Fibroblast of lung (primary cell): Measurements from ENCODE around the gene SMNDC1. TPM values are rescaled to one million over a fixed set of nuclear protein-coding genes. Genes with fewer than 3 reads are reported as not detected.

Experiments used
- DNase-seq, 2 donors: peaks; one replicate each; pipeline versions ENCODE4 v3.0.0 to v3.0.0-alpha.2; 2010; ENCODE audit warnings: low read depth in 2 of 2
- H2AFZ ChIP-seq: 2 replicates; pipeline ENCODE4 v1.5.1; 2012; ENCODE audit warnings: low read length, control low read depth, inconsistent platforms
- H3K27ac ChIP-seq: 2 replicates; pipeline ENCODE4 v1.5.1; 2011; ENCODE audit warnings: low read length, control low read depth; ENCODE audit not compliant: insufficient read depth
- H3K27me3 ChIP-seq: 2 replicates; pipeline ENCODE4 v1.5.1; 2011; ENCODE audit warnings: mild to moderate bottlenecking, low read length; ENCODE audit not compliant: control insufficient read depth, insufficient read depth
- H3K36me3 ChIP-seq: 2 replicates; pipeline ENCODE4 v1.5.1; 2011; ENCODE audit warnings: low read length; ENCODE audit not compliant: control insufficient read depth, insufficient read depth
- H3K4me1 ChIP-seq: 2 replicates; pipeline ENCODE4 v1.5.1; 2011; ENCODE audit warnings: low read length; ENCODE audit not compliant: control insufficient read depth, insufficient read depth; ENCODE audit errors: extremely low read depth
- H3K4me2 ChIP-seq: 2 replicates; pipeline ENCODE4 v1.5.1; 2011; ENCODE audit warnings: low read length, control low read depth; ENCODE audit not compliant: insufficient read depth; ENCODE audit errors: extremely low read depth
- H3K4me3 ChIP-seq, 4 experiments: fragments of 200-600 bp in 1 of 4; sonication (generic) in 1 of 4; replicated peaks in 1 of 4; 2 replicates each; pipeline ENCODE4 v1.5.1; 2011 to 2016; ENCODE audit warnings: low read length in 4 of 4, low read depth in 3 of 4, mild to moderate bottlenecking in 3 of 4, control low read depth in 2 of 4, inconsistent platforms in 1 of 4, mixed read lengths in 1 of 4; ENCODE audit not compliant: insufficient read depth in 1 of 4; ENCODE audit errors: control extremely low read depth in 1 of 4
- H3K79me2 ChIP-seq: 2 replicates; pipeline ENCODE4 v1.5.1; 2012; ENCODE audit warnings: mild to moderate bottlenecking, low read length, inconsistent platforms; ENCODE audit not compliant: control insufficient read depth, insufficient read depth
- H3K9ac ChIP-seq: 2 replicates; pipeline ENCODE4 v1.5.1; 2011; ENCODE audit warnings: mild to moderate bottlenecking, low read length, control low read depth; ENCODE audit not compliant: insufficient read depth
- H3K9me3 ChIP-seq: 2 replicates; pipeline ENCODE4 v1.5.1; 2012; ENCODE audit warnings: low read depth, low read length; ENCODE audit not compliant: control insufficient read depth, insufficient read depth
- H4K20me1 ChIP-seq: 2 replicates; pipeline ENCODE4 v1.5.1; 2011; ENCODE audit warnings: low read length; ENCODE audit not compliant: control insufficient read depth, insufficient read depth; ENCODE audit errors: extremely low read depth
- EZH2 ChIP-seq: IDR thresholded peaks from 2 replicates; pipeline ENCODE4 v1.5.1; 2012; ENCODE audit warnings: low read length, control low read depth, mild to moderate bottlenecking; ENCODE audit errors: missing control alignments
- polyA plus RNA-seq, 2 donors: library from polyadenylated mRNA; depleted of rRNA in 1 of 2; stranded (reverse) in 1 of 2; unstranded in 1 of 2; fragments of >200 nt; gene quantifications; 2 replicates each; pipeline ENCODE4 v1.2.1, GENCODE V29; 2011 to 2012; ENCODE audit warnings: missing spikeins in 1 of 2
- total RNA-seq: library from RNA; depleted of rRNA; stranded (reverse); fragments of >200 nt; gene quantifications from 2 replicates; pipeline ENCODE4 v1.2.1, GENCODE V29; 2014
- TF ChIP-seq, protein P1 (sequence below), 2 donors: IDR thresholded peaks in 1 of 2; conservative IDR thresholded peaks in 1 of 2; 1 replicate in 1 of 2; 2 replicates in 1 of 2; pipeline ENCODE4 v1.5.1; 2011 to 2012; ENCODE audit warnings: low read length in 2 of 2, control low read depth in 1 of 2, inconsistent platforms in 1 of 2, low read depth in 1 of 2, mild to moderate bottlenecking in 1 of 2

Gene SMNDC1
- total and polyA plus RNA-seq, 2 donors (not counting 1 experiment from before 2014, with no cell fraction given), result 8.9 to 19.4 TPM

DNA sequence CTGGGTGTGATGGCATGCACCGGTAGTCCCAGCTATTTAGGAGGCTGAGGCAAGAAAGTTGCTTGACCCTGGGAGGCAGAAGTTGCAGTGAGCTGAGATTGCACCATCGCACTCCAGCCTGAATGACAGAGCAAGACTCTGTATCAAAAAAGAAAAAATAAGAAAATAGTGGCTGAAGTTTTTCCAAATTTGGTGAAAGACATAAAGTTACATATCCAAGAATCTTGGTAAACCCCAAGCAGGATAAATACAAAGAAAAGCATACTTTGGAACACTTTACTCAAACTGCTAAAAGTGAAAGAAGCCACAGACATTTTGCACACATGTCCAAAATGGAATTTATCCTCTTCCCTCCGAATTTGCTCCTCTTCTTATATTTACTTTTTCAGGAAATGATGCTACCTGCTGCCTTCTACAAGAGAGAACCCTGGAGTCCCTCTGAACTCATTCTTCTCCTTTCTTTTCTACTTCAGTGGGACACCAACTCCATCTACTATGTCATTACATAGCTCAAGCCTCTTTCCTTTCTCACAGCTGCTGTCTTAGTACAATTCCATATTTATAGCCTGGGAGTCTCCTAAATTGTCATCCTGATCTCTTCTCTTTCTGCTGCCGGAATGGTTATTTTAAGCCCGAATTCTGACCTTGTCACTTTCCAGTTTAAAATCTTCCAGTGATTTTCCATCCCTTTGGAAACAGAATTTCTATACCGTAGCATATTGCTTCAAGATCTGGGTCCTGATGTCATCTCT, 17.3 kb upstream of the SMNDC1 start:
- no peaks in the 10 kb centered on the region for H3K9me3 ChIP-seq
- no peak for DNase-seq
- no peak overlapping the region for H3K4me3 ChIP-seq
- H3K79me2 ChIP-seq, result no peaks in the 10 kb centered on the region
- H3K36me3 ChIP-seq, result no peaks in the 10 kb centered on the region
- TF ChIP-seq, protein P1, sequence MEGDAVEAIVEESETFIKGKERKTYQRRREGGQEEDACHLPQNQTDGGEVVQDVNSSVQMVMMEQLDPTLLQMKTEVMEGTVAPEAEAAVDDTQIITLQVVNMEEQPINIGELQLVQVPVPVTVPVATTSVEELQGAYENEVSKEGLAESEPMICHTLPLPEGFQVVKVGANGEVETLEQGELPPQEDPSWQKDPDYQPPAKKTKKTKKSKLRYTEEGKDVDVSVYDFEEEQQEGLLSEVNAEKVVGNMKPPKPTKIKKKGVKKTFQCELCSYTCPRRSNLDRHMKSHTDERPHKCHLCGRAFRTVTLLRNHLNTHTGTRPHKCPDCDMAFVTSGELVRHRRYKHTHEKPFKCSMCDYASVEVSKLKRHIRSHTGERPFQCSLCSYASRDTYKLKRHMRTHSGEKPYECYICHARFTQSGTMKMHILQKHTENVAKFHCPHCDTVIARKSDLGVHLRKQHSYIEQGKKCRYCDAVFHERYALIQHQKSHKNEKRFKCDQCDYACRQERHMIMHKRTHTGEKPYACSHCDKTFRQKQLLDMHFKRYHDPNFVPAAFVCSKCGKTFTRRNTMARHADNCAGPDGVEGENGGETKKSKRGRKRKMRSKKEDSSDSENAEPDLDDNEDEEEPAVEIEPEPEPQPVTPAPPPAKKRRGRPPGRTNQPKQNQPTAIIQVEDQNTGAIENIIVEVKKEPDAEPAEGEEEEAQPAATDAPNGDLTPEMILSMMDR (conservative IDR thresholded peaks at IDR 0.05 in 1 of 2, IDR thresholded peaks at IDR 0.05 in 1 of 2; ENCODE audit: low read depth in 1 of 2, low read length in 2 of 2), result no peak
- TF ChIP-seq EZH2, result no peak
- H3K4me2 ChIP-seq, result no peak overlapping the region
- no peak overlapping the region for H3K27ac ChIP-seq
- H2AFZ ChIP-seq, result no peak overlapping the region
- H3K9ac ChIP-seq, result no peak overlapping the region
- H3K4me1 ChIP-seq, result peaks cover 15% of the 10 kb centered on the region
- no peaks in the 10 kb centered on the region for H4K20me1 ChIP-seq
- H3K27me3 ChIP-seq, result no peaks in the 10 kb centered on the region

DNA sequence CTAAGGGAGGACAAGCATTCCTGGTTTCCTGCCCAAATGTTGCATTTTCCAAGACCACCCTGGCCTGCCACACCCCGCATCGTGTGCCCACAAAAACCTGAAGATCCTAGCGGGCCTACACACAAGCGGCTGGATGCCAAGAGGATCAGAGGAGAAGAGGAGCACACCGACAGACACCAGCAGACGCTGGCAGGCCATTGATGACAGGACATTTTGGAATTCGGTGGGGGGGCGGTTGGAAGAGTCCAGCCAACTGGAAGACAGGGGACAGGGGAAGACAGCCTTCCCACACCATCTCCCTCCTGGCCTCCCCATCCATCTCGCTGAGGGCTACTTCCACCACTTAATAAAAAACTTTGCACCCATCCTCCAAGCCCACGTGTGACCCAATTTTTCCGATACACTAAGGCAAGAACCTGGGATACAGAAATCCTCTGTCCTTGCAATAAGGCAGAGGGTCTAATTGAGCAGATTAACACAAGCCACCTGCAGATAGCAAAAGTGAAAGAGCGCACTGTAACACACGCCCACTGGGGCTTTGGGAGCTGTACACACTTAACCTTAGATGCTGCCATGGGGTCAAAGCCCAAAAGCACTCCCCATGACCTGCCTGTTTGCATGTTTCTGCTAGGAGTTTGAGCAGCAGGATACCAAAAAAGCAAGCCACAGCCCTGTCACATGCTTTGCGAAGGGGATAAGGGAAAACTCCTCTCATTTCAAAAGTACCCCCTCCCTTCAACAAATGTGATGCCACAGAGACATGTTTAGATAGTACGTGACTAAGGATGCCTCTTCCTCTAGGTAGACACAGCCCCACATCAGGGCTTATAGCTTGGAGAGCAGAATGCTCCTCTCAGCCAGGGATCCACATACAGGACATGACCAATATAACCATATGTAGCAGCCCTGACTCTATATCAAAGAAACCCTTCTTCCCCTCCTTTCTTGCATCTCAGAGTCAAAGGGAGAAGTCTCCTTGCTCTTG, 13.4 kb upstream of the SMNDC1 start:
- Histone ChIP-seq H3K4me1 (no peaks in the 10 kb centered on the region), H3K4me3 (no peak overlapping the region), H4K20me1 (no peaks in the 10 kb centered on the region), H3K36me3 (no peaks in the 10 kb centered on the region), H3K27ac (no peak overlapping the region), H3K79me2 (no peaks in the 10 kb centered on the region), H3K9me3 (no peaks in the 10 kb centered on the region), H3K9ac (no peak overlapping the region), H3K4me2 (no peak overlapping the region), H3K27me3 (no peaks in the 10 kb centered on the region), H2AFZ (no peak overlapping the region)
- TF ChIP-seq, protein P1 (conservative IDR thresholded peaks at IDR 0.05 in 1 of 2, IDR thresholded peaks at IDR 0.05 in 1 of 2; ENCODE audit: low read depth in 1 of 2, low read length in 2 of 2), result no peak
- TF ChIP-seq EZH2, result no peak
- DNase-seq, result no peak

DNA sequence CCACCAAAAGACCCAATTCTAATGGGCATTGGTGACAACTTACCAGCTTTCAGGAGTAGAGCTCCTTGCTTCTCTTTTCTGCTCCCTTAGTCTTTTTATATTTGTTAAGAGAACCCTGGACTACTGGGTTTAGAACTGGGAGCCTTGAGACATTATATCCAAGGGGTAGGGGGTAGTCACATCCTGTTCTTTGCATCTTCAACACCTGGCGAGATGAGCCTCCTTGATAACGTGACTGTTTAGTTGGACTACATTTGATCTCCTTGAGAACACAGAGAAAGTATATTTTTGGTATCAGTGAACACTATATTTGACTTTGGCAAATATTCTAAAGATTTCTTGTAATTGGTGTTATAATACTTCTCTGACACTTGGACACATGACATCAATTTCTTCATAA, 9.0 kb upstream of the SMNDC1 start:
- no peak overlapping the region for H2AFZ ChIP-seq
- H3K36me3 ChIP-seq, result no peaks in the 10 kb centered on the region
- H3K27ac ChIP-seq, result no peak overlapping the region
- TF ChIP-seq EZH2, result no peak
- TF ChIP-seq, protein P1 (conservative IDR thresholded peaks at IDR 0.05 in 1 of 2, IDR thresholded peaks at IDR 0.05 in 1 of 2; ENCODE audit: low read depth in 1 of 2, low read length in 2 of 2), result no peak
- H3K27me3 ChIP-seq, result no peaks in the 10 kb centered on the region
- no peak overlapping the region for H3K9ac ChIP-seq
- no peaks in the 10 kb centered on the region for H3K79me2 ChIP-seq
- DNase-seq, result no peak
- H3K4me2 ChIP-seq, result no peak overlapping the region
- H3K4me1 ChIP-seq, result no peaks in the 10 kb centered on the region
- H3K4me3 ChIP-seq, result no peak overlapping the region
- no peaks in the 10 kb centered on the region for H4K20me1 ChIP-seq
- no peaks in the 10 kb centered on the region for H3K9me3 ChIP-seq
